Stimulated activated CD4-positive, alpha-beta T cell treated with anti-CD3 and anti-CD28 coated beads, Interleukin-2, amount 100 ng/mL, for 24 hours (primary cell): ENCODE data around the gene ATXN10.
A peak's percentile ranks its signal among the peaks of the same experiment; 100 is the strongest.
"Not testable (repeated sequence)": the region's sequence is repeated elsewhere in the genome, so short reads cannot be mapped to it uniquely, and the experiment has no call there.

Experiments
- DNase-seq, 2 donors: peaks; one replicate each; pipeline ENCODE4 v3.0.0-alpha.2; 2020

ATXN10 gene

GRCh38 chr22:45671783-45672563 lies at the start of gene ATXN10:
ATXN10 (plus strand) TSS chr22:45671834; CDS start chr22:45672064, 230 bp downstream.
- DNase-seq: peak; percentile 76 to 81

- no peak for DNase-seq
These were observed 49.6 kb upstream of the ATXN10 start for GRCh38 chr22:45621836-45622600.

- not testable (repeated sequence) for DNase-seq
These were observed 48.0 kb upstream of the ATXN10 start for GRCh38 chr22:45623464-45624145.

GRCh38 chr22:45626198-45626651 lies 45.4 kb upstream of the ATXN10 start:
- DNase-seq: no peak

GRCh38 chr22:45627489-45628233 lies 44.0 kb upstream of the ATXN10 start:
- no peak for DNase-seq

- no peak for DNase-seq
These were observed 43.1 kb upstream of the ATXN10 start for GRCh38 chr22:45628515-45628914.

GRCh38 chr22:45629469-45630089 lies 42.1 kb upstream of the ATXN10 start:
- no peak for DNase-seq

GRCh38 chr22:45630436-45630835 lies 41.2 kb upstream of the ATXN10 start:
- DNase-seq: no peak

GRCh38 chr22:45631140-45631840 lies 40.3 kb upstream of the ATXN10 start:
- DNase-seq: no peak

- DNase-seq: no peak
These were observed 39.8 kb upstream of the ATXN10 start for GRCh38 chr22:45631841-45632238.

- DNase-seq: no peak
These were observed 38.7 kb upstream of the ATXN10 start for GRCh38 chr22:45632791-45633515.

- DNase-seq: no peak
These were observed 35.0 kb upstream of the ATXN10 start for GRCh38 chr22:45636683-45637082.

GRCh38 chr22:45638197-45638596 lies 33.4 kb upstream of the ATXN10 start:
- no peak for DNase-seq

GRCh38 chr22:45638834-45639746 lies 32.5 kb upstream of the ATXN10 start:
- DNase-seq: no peak

GRCh38 chr22:45639747-45640102 lies 31.9 kb upstream of the ATXN10 start:
- DNase-seq: no peak

GRCh38 chr22:45640291-45640940 lies 31.2 kb upstream of the ATXN10 start:
- DNase-seq: no peak

- no peak for DNase-seq
These were observed 30.6 kb upstream of the ATXN10 start for GRCh38 chr22:45640941-45641621.

GRCh38 chr22:45642986-45643385 lies 28.6 kb upstream of the ATXN10 start:
- no peak for DNase-seq

- no peak for DNase-seq
These were observed 26.9 kb upstream of the ATXN10 start for GRCh38 chr22:45644714-45645113.
